Fibroblast of pulmonary artery (primary cell): ENCODE results near the gene HPS1.
A peak's percentile ranks its signal among the peaks of the same experiment; 100 is the strongest.

Experiments used
- DNase-seq: peaks from one replicate; pipeline ENCODE4 v3.0.0-alpha.2; 2010; ENCODE audit warnings: low read depth
- H3K4me3 ChIP-seq: replicated peaks from 2 replicates; pipeline ENCODE4 v1.5.1; 2011; ENCODE audit warnings: low read depth, mild to moderate bottlenecking, control low read depth, low read length, moderate library complexity
- TF ChIP-seq, protein P1 (sequence below): IDR thresholded peaks from 2 replicates; pipeline ENCODE4 v1.5.1; 2011; ENCODE audit warnings: mild to moderate bottlenecking, control low read depth, low read length, inconsistent platforms; ENCODE audit errors: missing control alignments

HPS1 gene

GRCh38 chr10:98394851-98395440 is 51.8 kb downstream of the HPS1 start:
- TF ChIP-seq, protein P1, sequence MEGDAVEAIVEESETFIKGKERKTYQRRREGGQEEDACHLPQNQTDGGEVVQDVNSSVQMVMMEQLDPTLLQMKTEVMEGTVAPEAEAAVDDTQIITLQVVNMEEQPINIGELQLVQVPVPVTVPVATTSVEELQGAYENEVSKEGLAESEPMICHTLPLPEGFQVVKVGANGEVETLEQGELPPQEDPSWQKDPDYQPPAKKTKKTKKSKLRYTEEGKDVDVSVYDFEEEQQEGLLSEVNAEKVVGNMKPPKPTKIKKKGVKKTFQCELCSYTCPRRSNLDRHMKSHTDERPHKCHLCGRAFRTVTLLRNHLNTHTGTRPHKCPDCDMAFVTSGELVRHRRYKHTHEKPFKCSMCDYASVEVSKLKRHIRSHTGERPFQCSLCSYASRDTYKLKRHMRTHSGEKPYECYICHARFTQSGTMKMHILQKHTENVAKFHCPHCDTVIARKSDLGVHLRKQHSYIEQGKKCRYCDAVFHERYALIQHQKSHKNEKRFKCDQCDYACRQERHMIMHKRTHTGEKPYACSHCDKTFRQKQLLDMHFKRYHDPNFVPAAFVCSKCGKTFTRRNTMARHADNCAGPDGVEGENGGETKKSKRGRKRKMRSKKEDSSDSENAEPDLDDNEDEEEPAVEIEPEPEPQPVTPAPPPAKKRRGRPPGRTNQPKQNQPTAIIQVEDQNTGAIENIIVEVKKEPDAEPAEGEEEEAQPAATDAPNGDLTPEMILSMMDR: no peak
- DNase-seq: no peak
- H3K4me3 ChIP-seq: no peak overlapping the region

GRCh38 chr10:98391578-98391991 is 55.1 kb downstream of the HPS1 start:
- no peak overlapping the region for H3K4me3 ChIP-seq
- peak; percentile 44 for DNase-seq
- TF ChIP-seq, protein P1: no peak

DNA sequence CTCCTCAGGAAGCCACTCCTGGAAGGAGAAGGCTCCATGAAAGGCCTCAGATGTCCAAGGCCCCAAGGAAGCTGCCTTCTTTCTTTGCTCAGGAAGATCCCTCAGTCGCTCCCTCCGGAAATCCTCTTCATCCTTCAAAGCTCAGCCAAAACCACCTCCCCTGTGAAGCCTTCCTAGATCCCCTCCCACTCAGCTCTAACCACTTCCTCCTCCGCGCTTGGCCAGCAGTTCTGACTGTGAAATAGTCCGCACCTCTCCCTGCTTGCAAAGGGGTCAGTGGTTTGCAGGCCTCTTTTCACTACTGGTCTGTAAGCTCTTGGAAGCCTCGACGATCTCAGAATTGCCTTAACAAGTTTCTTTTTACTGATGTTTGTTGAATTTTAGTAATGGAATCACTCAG is 55.7 kb downstream of the HPS1 start:
- DNase-seq: no peak
- TF ChIP-seq, protein P1: no peak
- no peak overlapping the region for H3K4me3 ChIP-seq

DNA sequence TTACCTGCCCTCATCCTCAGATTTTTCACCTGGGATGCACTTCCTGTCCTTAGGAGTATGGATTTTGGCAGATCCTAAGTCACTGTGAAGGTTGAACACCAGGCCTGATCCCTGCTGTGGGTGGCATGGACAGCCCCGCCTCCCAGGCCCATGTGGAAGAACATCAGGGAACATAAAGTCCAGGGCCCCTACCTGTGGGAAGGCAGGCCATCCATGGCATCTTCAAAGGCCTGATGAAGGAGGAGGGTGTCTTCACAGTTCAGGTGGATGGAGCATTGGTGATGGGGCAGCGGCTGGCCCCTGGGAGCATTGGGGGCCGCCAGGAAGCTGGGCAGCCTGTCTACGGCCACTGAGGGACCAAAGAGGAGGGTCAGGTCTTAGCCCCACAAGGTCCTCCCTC is 56.3 kb downstream of the HPS1 start:
- TF ChIP-seq, protein P1: no peak
- no peak overlapping the region for H3K4me3 ChIP-seq
- DNase-seq: no peak

GRCh38 chr10:98389398-98389797 is 57.3 kb downstream of the HPS1 start:
- TF ChIP-seq, protein P1: no peak
- no peak overlapping the region for H3K4me3 ChIP-seq

DNA sequence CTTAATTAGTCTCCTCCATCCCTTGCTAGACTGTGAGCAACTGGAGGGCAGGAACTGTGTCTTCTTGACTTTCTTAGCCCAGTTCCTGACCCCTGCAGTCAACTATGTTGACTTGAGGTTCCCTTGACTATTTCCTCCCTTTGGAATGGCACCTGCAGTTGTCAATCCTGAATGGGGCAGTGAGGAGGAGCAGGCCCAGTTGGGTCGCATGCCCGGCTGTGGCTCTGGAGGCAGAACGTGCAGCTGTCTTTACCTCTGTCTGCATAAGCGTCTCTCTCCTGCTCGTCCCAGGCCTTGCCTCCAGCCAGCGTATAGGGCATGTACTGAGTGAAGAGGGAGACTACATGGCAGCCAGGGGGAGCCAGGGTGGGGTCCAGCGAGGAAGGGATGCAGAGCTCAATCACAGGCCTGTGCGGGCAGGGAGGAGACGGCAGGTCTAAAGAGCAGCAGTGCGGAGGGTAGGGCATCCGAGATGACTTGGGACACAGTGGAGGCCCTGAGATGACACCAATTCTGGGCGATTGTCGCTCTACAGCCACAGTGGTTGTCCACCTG is 58.6 kb downstream of the HPS1 start:
- no peak overlapping the region for H3K4me3 ChIP-seq
- no peak for DNase-seq
- TF ChIP-seq, protein P1: no peak

More at GRCh38 chr10:98389398-98389797, 57.3 kb downstream of the HPS1 start:
- DNase-seq: no peak
